GM19023 (cell line): ENCODE measurements around the gene SMIM38.
"Not testable (repeated sequence)": the region's sequence is repeated elsewhere in the genome, so short reads cannot be mapped to it uniquely, and the experiment has no call there.

Experiments
- ATAC-seq: cut with Tn5 transposase; IDR thresholded peaks from one replicate; pipeline ENCODE4 v1.9.1; 2021; ENCODE audit warnings: mild to moderate bottlenecking, moderate library complexity; ENCODE audit not compliant: unreplicated experiment

Gene SMIM38

GRCh38 chr11:69137151-69137844, 18.4 kb upstream of the SMIM38 start:
- no peak for ATAC-seq

GRCh38 chr11:69138265-69138664, 17.5 kb upstream of the SMIM38 start:
- ATAC-seq, result no peak

- ATAC-seq, result not testable (repeated sequence)
Measured at GRCh38 chr11:69140161-69140560, 15.6 kb upstream of the SMIM38 start.

DNA sequence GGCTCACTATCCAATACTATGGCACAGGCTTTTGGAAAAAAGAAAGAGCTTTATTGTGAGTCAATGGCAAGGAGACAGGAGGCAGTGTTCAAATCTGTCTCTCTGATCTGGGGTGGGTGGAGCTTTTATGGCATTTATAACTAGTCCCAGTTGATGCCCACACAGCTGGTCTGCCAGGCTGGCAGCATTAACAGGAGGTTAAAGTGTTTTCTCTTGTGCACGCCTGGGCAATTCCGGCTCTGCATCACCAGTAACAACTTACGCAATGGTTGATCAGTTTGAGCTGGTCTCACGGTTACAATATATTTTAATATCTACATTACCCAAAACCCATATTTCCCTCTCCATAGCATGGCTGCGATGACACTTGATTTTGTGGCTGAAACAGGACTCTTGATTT, 15.1 kb upstream of the SMIM38 start:
- ATAC-seq, result no peak

- ATAC-seq, result no peak
Measured at GRCh38 chr11:69141742-69142141, 14.0 kb upstream of the SMIM38 start.

DNA sequence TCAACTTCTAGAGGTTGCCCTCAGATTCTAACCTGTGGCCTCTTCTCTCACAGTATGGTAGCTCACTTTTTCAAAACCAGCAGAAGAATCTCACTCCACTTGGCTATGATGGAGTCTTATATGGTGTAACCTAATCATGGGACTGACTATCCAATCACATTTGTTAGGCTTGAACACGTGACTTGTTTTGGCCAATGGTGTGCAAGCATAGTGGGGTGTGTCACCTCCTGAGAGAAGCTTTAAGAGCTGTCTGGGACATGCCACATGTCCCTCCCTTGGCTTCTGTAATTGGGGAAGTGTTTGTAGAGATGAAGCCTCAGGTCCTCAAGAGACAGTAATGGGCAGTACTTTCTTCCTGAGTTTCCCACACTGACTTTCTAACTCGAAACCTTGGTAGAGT, 12.8 kb upstream of the SMIM38 start:
- no peak for ATAC-seq

DNA sequence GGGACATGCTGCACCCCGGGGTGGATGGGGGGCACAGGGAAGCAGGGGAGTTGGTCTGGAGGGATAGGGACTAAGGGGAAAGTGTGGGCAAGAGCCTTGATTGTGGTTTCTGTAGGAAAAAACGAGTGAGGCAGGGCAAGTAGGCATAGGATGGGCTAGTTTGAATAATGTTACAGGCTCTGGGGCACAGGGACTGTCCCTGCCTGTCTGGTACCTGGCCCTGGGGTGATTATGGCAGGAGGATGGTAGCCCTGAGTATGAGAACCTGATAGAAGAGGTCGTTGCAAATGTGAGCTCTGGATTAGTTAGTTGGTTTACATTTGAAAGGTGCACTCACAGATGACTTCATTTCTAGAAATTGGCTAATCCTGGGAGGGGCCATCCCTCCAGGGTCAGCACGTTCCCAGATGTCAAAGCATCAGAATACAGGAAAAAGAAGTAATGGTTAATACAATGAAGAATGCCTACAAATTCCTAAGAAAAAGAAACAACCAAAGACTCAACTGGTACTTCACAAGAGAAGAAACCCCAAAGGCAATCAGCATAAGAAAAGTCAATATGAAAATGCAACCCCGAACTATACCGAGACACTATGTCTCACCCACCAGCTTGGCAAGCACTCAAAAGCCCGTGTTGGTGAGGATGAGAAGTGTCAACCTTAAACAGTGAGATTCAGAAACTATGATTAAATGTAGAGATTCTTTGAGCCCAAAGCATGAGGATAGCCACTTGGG, 11.3 kb upstream of the SMIM38 start:
- ATAC-seq, result no peak

- ATAC-seq, result no peak
Measured at GRCh38 chr11:69145050-69145380, 10.7 kb upstream of the SMIM38 start.

GRCh38 chr11:69148377-69148762, 7.4 kb upstream of the SMIM38 start:
- ATAC-seq, result no peak

DNA sequence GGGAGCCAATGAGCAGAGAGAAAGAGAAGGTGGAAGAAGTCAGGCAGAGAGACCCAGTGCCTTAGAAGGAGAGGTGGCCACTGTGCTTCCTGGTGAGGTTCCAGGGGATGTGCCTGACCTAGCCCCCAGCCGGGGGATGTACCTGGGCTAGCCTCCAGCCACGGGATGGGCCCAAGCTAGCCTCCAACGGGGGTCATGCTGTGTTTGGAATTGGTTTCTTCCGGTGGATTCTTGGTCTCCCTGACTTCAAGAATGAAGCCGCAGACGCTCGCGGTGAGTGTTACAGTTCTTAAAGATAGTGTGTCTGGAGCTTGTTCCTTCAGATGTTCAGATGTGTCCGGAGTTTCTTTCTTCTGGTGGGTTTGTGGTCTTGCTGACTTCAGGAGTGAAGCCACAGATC, 6.9 kb upstream of the SMIM38 start:
- ATAC-seq, result no peak

GRCh38 chr11:69149338-69150045, 6.2 kb upstream of the SMIM38 start:
- ATAC-seq, result not testable (repeated sequence)

GRCh38 chr11:69150175-69150574, 5.6 kb upstream of the SMIM38 start:
- no peak for ATAC-seq

- ATAC-seq, result no peak
Measured at GRCh38 chr11:69151836-69152235, 3.9 kb upstream of the SMIM38 start.

DNA sequence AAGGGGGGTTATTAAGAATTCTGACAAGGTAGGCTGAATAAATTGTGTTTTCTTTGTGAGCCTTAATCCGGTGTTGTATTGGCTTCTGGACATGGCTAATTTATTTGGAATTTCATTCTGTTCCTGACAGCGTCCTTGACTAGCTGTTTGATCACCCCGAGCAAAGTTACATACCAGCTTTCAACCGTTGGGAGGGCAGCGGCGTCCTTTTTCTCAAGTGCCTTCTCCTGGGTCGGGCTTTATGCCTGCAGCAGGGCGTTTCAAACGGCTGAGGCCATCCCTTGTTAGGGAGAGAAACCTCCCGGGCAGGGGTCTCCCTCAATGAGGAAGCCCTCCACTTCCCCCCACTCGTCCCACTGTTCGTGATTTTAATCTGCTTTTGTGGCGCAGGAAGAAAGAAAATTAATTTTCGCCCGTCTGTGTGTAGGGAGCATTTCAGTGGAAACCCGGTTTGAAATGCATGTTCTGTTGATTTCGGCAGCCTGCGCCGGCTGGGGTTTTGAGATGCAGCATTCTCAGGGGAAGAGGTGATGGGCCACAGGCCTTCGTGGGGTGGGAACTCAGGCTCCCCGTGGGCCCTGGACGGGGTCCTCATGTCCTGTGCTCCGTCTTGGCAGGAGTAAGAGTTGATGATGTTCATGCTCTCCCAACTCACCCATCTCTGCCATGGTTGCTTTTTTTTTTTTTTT, 2.9 kb upstream of the SMIM38 start:
- ATAC-seq, result no peak

- no peak for ATAC-seq
Measured at GRCh38 chr11:69153661-69154060, 2.1 kb upstream of the SMIM38 start.

DNA sequence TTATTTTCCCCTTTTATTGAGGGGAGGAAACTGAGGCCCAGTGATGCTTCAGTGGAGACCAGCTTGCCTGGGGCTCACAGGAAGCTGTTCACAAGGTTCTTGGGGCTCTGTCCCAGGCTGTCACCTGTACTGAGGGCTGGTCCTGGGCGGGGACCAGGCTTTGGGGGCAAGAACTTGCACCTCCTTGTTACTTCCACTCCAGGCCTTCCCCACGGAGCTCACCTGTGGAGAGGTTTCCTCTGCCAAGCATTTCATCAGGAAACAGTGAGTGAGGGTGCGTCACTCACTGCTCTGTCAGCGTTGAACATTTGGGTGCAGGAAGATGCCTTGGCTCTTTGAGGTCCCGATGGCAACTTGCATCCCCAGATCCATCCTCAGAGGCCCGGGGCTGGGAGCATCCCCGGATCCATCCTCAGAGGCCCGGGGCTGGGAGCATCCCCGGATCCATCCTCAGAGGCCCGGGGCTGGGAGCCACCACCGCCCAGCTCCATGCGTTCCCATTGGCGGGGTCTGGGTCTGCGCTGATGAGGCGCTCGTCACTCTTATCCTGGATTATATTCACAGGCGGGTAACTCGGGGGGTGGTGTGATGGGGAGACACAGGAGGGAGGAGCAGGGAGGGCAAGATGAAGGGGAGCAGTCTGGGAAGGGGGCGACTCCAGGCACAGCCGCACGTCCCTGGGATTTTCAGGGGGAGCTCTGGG, 1.4 kb upstream of the SMIM38 start:
- no peak for ATAC-seq

DNA sequence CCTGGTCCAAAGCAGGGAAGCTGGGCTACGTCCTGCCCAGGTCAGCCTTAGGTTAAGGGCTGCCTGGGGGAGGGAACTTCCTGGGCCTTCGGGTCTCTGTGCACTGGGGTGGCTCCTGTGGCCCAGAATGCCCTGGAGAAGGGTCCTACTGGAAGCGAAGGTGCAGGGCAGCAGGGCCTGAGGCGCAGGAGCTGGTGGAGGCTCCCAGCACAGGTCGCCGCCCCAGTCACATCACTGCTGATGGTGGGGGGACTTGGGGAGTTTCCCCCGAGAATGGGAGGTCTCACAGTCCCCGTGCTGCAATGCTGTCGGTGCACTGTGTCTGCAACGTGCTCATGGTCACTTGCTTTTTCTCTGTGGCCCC, 815 bp upstream of the SMIM38 start:
- ATAC-seq, result no peak

GRCh38 chr11:69156235-69156639, 502 bp downstream of the SMIM38 start:
- no peak for ATAC-seq

DNA sequence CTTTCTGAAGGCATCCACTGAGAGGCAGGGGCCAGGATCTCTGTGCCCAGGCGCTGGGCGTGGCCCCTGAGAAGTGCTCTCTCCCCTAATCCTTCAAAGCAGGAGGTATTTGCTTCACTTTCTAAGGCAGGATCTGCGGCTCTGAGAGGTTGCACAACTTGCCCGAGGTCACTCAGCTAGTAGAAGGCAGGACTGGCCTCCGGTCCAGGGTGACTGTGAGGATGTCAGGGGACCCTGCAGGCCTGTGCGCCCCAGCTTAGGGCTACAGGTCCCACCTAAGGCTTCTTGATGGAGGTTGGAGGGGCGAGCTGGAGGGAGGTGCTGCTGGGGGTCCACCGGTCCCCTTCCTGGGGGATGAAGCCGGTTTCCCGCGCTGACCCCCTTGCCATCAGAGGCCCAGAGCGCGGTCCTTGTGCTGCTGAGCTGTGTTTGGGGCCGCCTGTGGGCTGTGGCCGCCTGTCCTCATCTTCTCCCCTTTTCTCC, 979 bp downstream of the SMIM38 start:
- no peak for ATAC-seq

DNA sequence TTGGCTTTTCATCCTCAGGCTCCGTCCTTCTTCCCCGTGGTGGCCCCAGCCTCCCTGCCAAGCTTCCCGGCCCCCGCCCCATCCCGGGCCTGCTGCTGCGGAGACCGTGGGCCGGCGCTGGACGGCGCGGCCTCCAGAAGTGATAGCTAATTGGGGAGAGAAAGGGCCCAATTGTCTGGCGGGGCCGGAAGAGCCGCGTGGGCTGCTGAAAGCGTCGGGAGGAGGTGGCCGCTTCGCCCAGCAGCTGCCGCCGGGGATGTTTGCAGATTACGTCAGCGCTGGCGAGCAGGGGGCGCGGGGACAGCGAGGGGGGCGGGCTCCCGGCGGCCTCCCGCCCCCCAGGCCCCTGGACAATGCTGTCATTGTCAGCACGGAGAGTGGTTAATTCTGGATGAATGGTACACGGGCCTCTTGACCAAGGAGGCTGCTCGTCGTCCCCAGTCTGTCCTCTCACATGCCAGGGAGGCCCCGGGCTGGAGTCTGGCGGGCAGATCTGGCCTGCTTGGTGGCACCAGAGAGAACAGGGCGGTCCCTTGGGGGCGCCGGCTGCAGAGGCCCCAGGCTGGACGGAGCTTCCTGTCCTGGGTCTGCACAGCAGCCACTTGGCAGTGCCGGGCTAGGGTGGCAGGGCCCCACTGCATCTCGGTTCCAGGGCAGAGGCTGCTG, 1.6 kb downstream of the SMIM38 start:
- ATAC-seq, result no peak
